Measurements from ENCODE around the gene TXNDC2. TPM values are rescaled to one million over a fixed set of nuclear protein-coding genes. Genes with fewer than 3 reads are reported as not detected.
A peak's percentile ranks its signal among the peaks of the same experiment; 100 is the strongest.

TXNDC2 gene
- total and polyA plus RNA-seq, 9 of the 15 experiments (the other 6 are each of a cell fraction or from before 2014, with no cell fraction given) = 1.2 to 4.9 (median 2.3) TPM

GRCh38 chr18:9874728-9875127, 11.0 kb upstream of the TXNDC2 start:
- H3K9me1 ChIP-seq (ENCODE audit: control insufficient read depth, insufficient read depth, low read length) = no peaks in the 10 kb centered on the region
- no peaks in the 10 kb centered on the region for H4K20me1 ChIP-seq (replicated peaks; ENCODE audit: control insufficient read depth, insufficient read depth, low read length)
- WGBS (ENCODE audit: insufficient coverage, low coverage, missing lambda C conversion rate) = 95% methylated on average over 1 of the region's 1 CpG
- no peaks in the 10 kb centered on the region for H3K9me3 ChIP-seq (replicated peaks; ENCODE audit: control insufficient read depth, insufficient read depth, low read depth, low read length)
- no peak overlapping the region for H3K4me2 ChIP-seq (ENCODE audit: insufficient read depth, low read length)
- H3K27me3 ChIP-seq (ENCODE audit: control insufficient read depth in 2 of 2, insufficient read depth in 2 of 2, low read length in 2 of 2) = no peaks in the 10 kb centered on the region
- DNase-seq (ENCODE audit: extremely low read depth in 1 of 4, low spot score in 3 of 4) = no peak
- peak overlapping the region; percentile 97 for H3K27ac ChIP-seq (ENCODE audit: extremely low read depth, low read depth, low read length)
- H3K4me3 ChIP-seq = no peak overlapping the region
- POLR2A ChIA-PET = interaction anchor here (0.6 kb wide), 1 partner anchor 11 kb away, joined by 4 read pairs; the partner anchor contains the start of gene TXNDC2
- peaks cover 35 to 78% of the 10 kb centered on the region in 2 experiments for H3K4me1 ChIP-seq (replicated peaks in 1 of 2; ENCODE audit: control insufficient read depth in 2 of 2, insufficient read depth in 2 of 2, low read length in 2 of 2)
- no peak overlapping the region for H3K9ac ChIP-seq (ENCODE audit: insufficient read depth in 1 of 2, low read depth in 2 of 2, low read length in 2 of 2)
- CTCF ChIA-PET (ENCODE audit: low intra/inter-chr PET ratio) = interaction anchor here (0.7 kb wide), 1 partner anchor 65 kb away, joined by 3 read pairs; no protein-coding TSS in a partner anchor
- H2AFZ ChIP-seq (ENCODE audit: low read depth, low read length) = peak overlapping the region; percentile 32; the same call in 1 of the 2 replicates
- H3K79me2 ChIP-seq (ENCODE audit: control insufficient read depth, insufficient read depth, low read length) = peaks cover 14% of the 10 kb centered on the region; the same call in 2 of the 3 replicates
- BruUV-seq (replicated peaks) = no TSS peak
- H3K36me3 ChIP-seq (ENCODE audit: control insufficient read depth, insufficient read depth, low read length) = no peaks in the 10 kb centered on the region
- intact Hi-C loops (cut with micrococcal nuclease) (loop anchor here (10.0 kb wide), 1 partner anchor 190 kb away; no protein-coding TSS in a partner anchor), in situ Hi-C loops (cut with MboI) (no loop called here)
- FAIRE-seq = no peak
- ATAC-seq = no peak
- TF ChIP-seq ZSCAN29 (IDR thresholded peaks at IDR 0.05) = no peak
- no peak for TF ChIP-seq FUS (optimal IDR thresholded peaks at IDR 0.05; ENCODE audit: low read depth, low read length)
- peak; percentile 89 for TF ChIP-seq ZNF668 (CRISPR knock-in tag; IDR thresholded peaks at IDR 0.05)
- TF ChIP-seq NFE2 (IDR thresholded peaks at IDR 0.05; ENCODE audit: low read depth) = no peak
- TF ChIP-seq GABPA (tag; conservative IDR thresholded peaks at IDR 0.05; ENCODE audit: low read depth) = no peak
- no peak for TF ChIP-seq PBX2 (CRISPR knock-in tag; IDR thresholded peaks at IDR 0.05; ENCODE audit: low read depth)
- 0 out of 2 replicates have a peak, but pooled peaks have one; percentile 14 for TF ChIP-seq PBX2 (tag; conservative IDR thresholded peaks at IDR 0.05; ENCODE audit: low read depth)
- 0 out of 2 replicates have a peak, but pooled peaks have one; percentile 46 for TF ChIP-seq TCF15 (CRISPR knock-in tag; IDR thresholded peaks at IDR 0.05)
- no peak for TF ChIP-seq MYC (IDR thresholded peaks at IDR 0.05; ENCODE audit: low read depth, low read length)
- peak; percentile 60; the same call in 1 of the 2 replicates for TF ChIP-seq MYC (CRISPR knock-in tag; IDR thresholded peaks at IDR 0.05; ENCODE audit: borderline replicate concordance, low read depth)
- no peak for TF ChIP-seq MLLT1 (IDR thresholded peaks at IDR 0.05)
- no peak for TF ChIP-seq ATF1 (CRISPR knock-in tag; IDR thresholded peaks at IDR 0.05)
- no peak for TF ChIP-seq ATF1 (tag; IDR thresholded peaks at IDR 0.05)
- TF ChIP-seq ZBTB34 (CRISPR knock-in tag; IDR thresholded peaks at IDR 0.05) = no peak
- TF ChIP-seq FOXP1 (CRISPR knock-in tag; IDR thresholded peaks at IDR 0.05) = no peak
- no peak for TF ChIP-seq RUNX1 (IDR thresholded peaks at IDR 0.05; ENCODE audit: low read depth)
- TF ChIP-seq ZNF695 (CRISPR knock-in tag; IDR thresholded peaks at IDR 0.05) = no peak

Measured in K562 (cell line).